Stimulated activated effector memory CD8-positive, alpha-beta T cell treated with anti-CD3 and anti-CD28 coated beads, Interleukin-12 subunit alpha, Interleukin-12 subunit beta, amount 100 ng/mL, for 72 hours (primary cell): Measurements from ENCODE around the gene HEATR9.

Source experiments
- ATAC-seq: fragments of 150-1000 bp; cut with Tn5 transposase; 2 replicates; pipeline ENCODE4 v1.10.0; 2021
- DNase-seq, 2 donors: peaks; one replicate each; pipeline ENCODE4 v3.0.0; 2021 to 2022; ENCODE audit warnings: low spot score in 2 of 2
- H3K27ac Mint-ChIP-seq: one replicate; pipeline ENCODE4 v1.8.0; 2022; ENCODE audit warnings: mild to moderate bottlenecking, mixed read lengths
- H3K36me3 Mint-ChIP-seq: one replicate; pipeline ENCODE4 v1.8.0; 2022; ENCODE audit warnings: mild to moderate bottlenecking, mixed read lengths
- H3K4me1 Mint-ChIP-seq: one replicate; pipeline ENCODE4 v1.8.0; 2022; ENCODE audit warnings: mixed read lengths
- H3K4me3 Mint-ChIP-seq: one replicate; pipeline ENCODE4 v1.8.0; 2022; ENCODE audit warnings: mild to moderate bottlenecking, mixed read lengths
- H3K9me3 Mint-ChIP-seq: one replicate; pipeline ENCODE4 v1.8.0; 2022; ENCODE audit warnings: mixed read lengths

The HEATR9 gene

DNA sequence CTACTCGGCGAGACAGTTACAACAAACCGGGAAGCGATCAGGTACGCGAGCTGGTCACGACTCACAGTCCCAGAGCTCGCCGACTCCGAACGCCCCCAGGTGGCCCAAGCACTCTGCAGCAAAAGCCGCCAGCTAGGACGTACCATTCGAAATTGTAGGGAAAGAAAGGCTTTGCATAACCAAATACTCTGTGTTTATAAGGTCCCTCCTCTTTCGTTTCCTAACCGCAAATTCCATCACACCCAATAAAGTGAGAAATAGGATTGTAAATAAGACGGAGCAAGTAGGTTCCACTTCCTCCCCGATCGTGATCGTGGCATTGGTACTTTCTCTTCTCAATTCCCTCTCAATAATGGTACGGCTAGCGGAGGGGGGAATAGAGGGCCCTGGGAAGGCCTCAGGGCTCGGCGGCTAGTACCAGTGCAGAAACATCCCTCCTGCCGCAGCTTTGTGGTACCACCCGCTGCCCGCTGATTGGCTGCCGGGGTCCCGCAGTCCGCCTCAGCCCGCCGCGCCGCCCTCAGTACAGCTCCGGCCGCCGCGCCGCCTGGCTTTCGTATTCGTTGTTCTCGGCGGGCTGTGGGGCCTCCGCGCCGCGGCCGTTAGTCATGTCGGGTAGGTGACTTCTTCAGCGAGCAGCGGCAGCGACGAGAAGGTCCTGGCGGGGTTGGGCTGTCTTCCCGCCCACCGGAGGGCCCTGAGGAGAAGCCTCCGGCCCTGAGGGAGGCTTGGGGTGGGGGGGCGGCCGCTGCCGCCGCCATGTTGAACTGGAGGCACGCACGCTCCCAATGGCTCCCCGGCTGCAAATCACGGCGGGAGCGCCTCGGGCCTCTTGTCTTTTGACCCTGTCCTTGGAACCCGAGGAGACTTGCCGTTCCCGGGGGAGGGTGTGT is 59.5 kb downstream of the HEATR9 start, which contains the start of gene TAF15:
TAF15 (plus strand) TSS at position 523 of the 893 bp plus-strand sequence; CDS start at position 609, 86 bp downstream.
- ATAC-seq (peak; percentile 97), DNase-seq (peak; percentile 93 to 97)
- H3K36me3 Mint-ChIP-seq, result peaks cover 58% of the 10 kb centered on the region
- no peaks in the 10 kb centered on the region for H3K9me3 Mint-ChIP-seq
- H3K4me3 Mint-ChIP-seq, result peak within 1 kb of the TSS; percentile 95
- peaks cover 55% of the 10 kb centered on the region for H3K4me1 Mint-ChIP-seq
- H3K27ac Mint-ChIP-seq, result peak within 1 kb of the TSS; percentile 97

DNA sequence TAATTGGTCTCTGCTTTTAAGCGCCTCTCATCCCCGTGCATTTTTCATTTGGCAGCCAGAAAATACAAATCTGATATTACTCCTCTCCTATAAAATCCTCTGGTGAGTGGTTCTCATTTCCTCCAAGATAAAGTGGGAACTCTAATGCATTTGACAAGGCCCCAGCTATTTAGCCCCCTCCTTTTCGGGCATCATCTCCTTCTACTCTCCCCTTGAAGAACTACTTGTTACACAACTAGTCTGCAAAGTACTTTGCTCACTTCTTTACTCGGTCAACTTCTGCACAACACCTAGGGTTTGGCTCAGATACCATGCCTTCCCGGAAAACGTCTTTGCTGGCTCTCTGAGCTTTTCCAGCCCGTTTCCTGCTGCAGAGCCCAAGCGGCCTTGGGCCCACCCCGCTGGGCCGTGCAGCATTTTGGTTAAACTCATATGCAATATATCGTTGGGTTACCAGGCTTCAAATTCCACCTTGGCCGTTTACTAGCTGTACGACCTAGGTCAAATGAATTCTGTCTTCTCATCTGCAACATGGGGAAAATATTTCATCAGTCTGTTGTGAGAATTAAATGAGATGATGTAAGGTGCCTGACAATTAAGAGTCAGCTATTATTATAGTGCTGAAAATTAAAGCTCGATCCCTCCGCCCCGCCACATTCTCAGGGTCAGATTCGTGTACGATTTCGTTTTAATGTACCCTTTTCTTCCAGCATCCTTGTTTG is 60.3 kb downstream of the HEATR9 start:
- peak in 1 of 2 donors; percentile 68 for DNase-seq
- Mint-ChIP-seq H3K4me1 (peaks cover 51% of the 10 kb centered on the region), H3K27ac (peak overlapping the region; percentile 97), H3K9me3 (no peaks in the 10 kb centered on the region), H3K4me3 (peak overlapping the region; percentile 95), H3K36me3 (peaks cover 50% of the 10 kb centered on the region)
- no peak for ATAC-seq

DNA sequence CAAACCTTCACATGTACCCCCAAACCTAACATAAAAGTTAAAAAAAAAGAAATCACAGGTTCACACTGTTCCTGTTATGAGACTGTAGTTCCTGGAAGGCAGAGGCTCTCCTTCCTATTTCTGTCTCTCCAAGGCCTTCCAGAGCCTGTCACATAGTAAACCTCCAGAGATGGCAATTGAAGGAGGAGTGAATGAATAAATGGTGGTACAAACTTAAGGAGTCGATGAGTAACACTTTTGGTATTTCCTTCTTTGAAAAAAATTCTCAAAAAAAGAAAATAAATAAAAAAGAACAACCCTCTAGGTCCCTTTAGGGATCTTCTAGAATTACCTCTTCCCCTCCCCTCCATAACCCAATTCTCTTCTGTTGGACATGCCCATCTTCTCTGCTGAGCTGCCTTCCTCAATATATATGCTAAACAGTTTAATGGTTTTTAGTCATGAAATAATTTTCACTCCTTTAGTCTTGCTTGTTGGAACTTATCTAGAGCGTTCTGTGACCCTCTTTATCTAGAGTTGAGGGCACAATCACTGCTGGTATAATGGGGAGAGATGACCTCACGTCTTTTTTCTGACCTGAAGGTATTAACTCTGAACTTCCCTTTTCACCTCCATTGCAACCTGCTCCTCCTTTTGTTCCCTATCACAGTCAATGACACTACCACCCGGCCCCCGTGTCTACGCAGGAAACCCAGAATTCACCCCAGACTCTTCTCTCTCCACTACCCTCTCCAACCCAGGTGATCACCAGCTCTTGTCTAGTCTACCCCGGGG is 61.1 kb downstream of the HEATR9 start:
- peak overlapping the region; percentile 97 for H3K27ac Mint-ChIP-seq
- DNase-seq (no peak), ATAC-seq (no peak)
- no peaks in the 10 kb centered on the region for H3K9me3 Mint-ChIP-seq
- H3K36me3 Mint-ChIP-seq, result peaks cover 41% of the 10 kb centered on the region
- peak overlapping the region; percentile 95 for H3K4me3 Mint-ChIP-seq
- H3K4me1 Mint-ChIP-seq, result peaks cover 47% of the 10 kb centered on the region
